PC-9 (cell line): ENCODE measurements around the gene HAGHL.

Experiments used
- CTCF ChIP-seq: fragments of 200-600 bp; sonication (generic); conservative IDR thresholded peaks from 2 replicates; pipeline ENCODE4 v1.6.1; 2017; ENCODE audit warnings: mixed run types, antibody characterized with exemption, mild to moderate bottlenecking, moderate library complexity
- EZH2 ChIP-seq: fragments of 200-600 bp; sonication (generic); IDR thresholded peaks from 2 replicates; pipeline ENCODE4 v1.8.0; 2017; ENCODE audit warnings: antibody characterized with exemption, low read depth

- TF ChIP-seq CTCF: no peak
- TF ChIP-seq EZH2: no peak
These were observed 7.0 kb upstream of the HAGHL start for GRCh38 chr16:719815-720446.
